IgD-negative memory B cell (primary cell): ENCODE data around the gene SPATS2. TPM values are rescaled to one million over a fixed set of nuclear protein-coding genes. Genes with fewer than 3 reads are reported as not detected.
"Not testable (repeated sequence)": the region's sequence is repeated elsewhere in the genome, so short reads cannot be mapped to it uniquely, and the experiment has no call there.

ENCODE experiments used
- H3K27ac Mint-ChIP-seq, 3 donors: one replicate each; pipeline ENCODE4 v1.8.0; 2020 to 2022; ENCODE audit warnings: mild to moderate bottlenecking in 3 of 3, mixed read lengths in 3 of 3, moderate library complexity in 1 of 3
- H3K27me3 Mint-ChIP-seq: one replicate; pipeline ENCODE4 v1.8.0; 2021; ENCODE audit warnings: mixed read lengths
- H3K36me3 Mint-ChIP-seq: one replicate; pipeline ENCODE4 v1.8.0; 2020; ENCODE audit warnings: mild to moderate bottlenecking, mixed read lengths
- H3K4me1 Mint-ChIP-seq, 3 donors: one replicate each; pipeline ENCODE4 v1.8.0; 2020 to 2022; ENCODE audit warnings: mixed read lengths in 3 of 3, mild to moderate bottlenecking in 1 of 3
- H3K4me3 Mint-ChIP-seq, 4 donors: one replicate each; pipeline ENCODE4 v1.8.0; 2020 to 2022; ENCODE audit warnings: mild to moderate bottlenecking in 4 of 4, mixed read lengths in 4 of 4, moderate library complexity in 3 of 4
- H3K9me3 Mint-ChIP-seq, 3 donors: one replicate each; pipeline ENCODE4 v1.8.0; 2020 to 2021; ENCODE audit warnings: mixed read lengths in 3 of 3, mild to moderate bottlenecking in 1 of 3
- polyA plus RNA-seq: library from polyadenylated mRNA; unstranded; fragments of 300-500 nt; fragmentation: Illumina TruSeq; gene quantifications from one replicate; pipeline ENCODE4 v1.2.3, GENCODE V29; 2021

Gene SPATS2
- polyA plus RNA-seq, 1 donor from 2014 or later = 19.3 TPM

- H3K4me3 Mint-ChIP-seq, H3K27ac Mint-ChIP-seq, H3K9me3 Mint-ChIP-seq, H3K36me3 Mint-ChIP-seq, H3K27me3 Mint-ChIP-seq: not testable (repeated sequence)
- peaks cover 5 to 14% (median 12%) of the 10 kb centered on the region in 3 donors for H3K4me1 Mint-ChIP-seq
Measured at GRCh38 chr12:49534122-49534521, 166.9 kb downstream of the SPATS2 start.

GRCh38 chr12:49534731-49535278, 167.5 kb downstream of the SPATS2 start:
- H3K27me3 Mint-ChIP-seq = peaks cover 8% of the 10 kb centered on the region
- H3K36me3 Mint-ChIP-seq = no peaks in the 10 kb centered on the region
- H3K4me3 Mint-ChIP-seq = peak overlapping the region in 1 of 4 donors; percentile 40
- H3K4me1 Mint-ChIP-seq = peaks cover 5 to 14% (median 10%) of the 10 kb centered on the region in 3 donors
- H3K27ac Mint-ChIP-seq = no peak overlapping the region
- H3K9me3 Mint-ChIP-seq = no peaks in the 10 kb centered on the region

- H3K9me3 Mint-ChIP-seq = no peaks in the 10 kb centered on the region
- H3K27ac Mint-ChIP-seq = peak overlapping the region in 1 of 3 donors; percentile 45
- peaks cover 11% of the 10 kb centered on the region for H3K27me3 Mint-ChIP-seq
- no peaks in the 10 kb centered on the region for H3K36me3 Mint-ChIP-seq
- H3K4me1 Mint-ChIP-seq = peaks cover 5 to 18% (median 17%) of the 10 kb centered on the region in 3 donors
- peak overlapping the region in 1 of 4 donors; percentile 52 for H3K4me3 Mint-ChIP-seq
Measured at GRCh38 chr12:49535921-49536525, 168.8 kb downstream of the SPATS2 start.

GRCh38 chr12:49536526-49537071, 169.3 kb downstream of the SPATS2 start:
- peaks cover 7 to 18% (median 17%) of the 10 kb centered on the region in 3 donors for H3K4me1 Mint-ChIP-seq
- H3K4me3 Mint-ChIP-seq = peak overlapping the region in 3 of 4 donors; percentile 86 to 93 (median 87)
- H3K27me3 Mint-ChIP-seq = peaks cover 11% of the 10 kb centered on the region
- peak overlapping the region; percentile 45 to 83 (median 75) for H3K27ac Mint-ChIP-seq
- H3K36me3 Mint-ChIP-seq = no peaks in the 10 kb centered on the region
- H3K9me3 Mint-ChIP-seq = no peaks in the 10 kb centered on the region

GRCh38 chr12:49537231-49537751, 170.0 kb downstream of the SPATS2 start:
- H3K36me3 Mint-ChIP-seq = no peaks in the 10 kb centered on the region
- peaks cover 11% of the 10 kb centered on the region for H3K27me3 Mint-ChIP-seq
- no peaks in the 10 kb centered on the region for H3K9me3 Mint-ChIP-seq
- peaks cover 12 to 22% (median 18%) of the 10 kb centered on the region in 3 donors for H3K4me1 Mint-ChIP-seq
- H3K4me3 Mint-ChIP-seq = peak overlapping the region; percentile 81 to 93 (median 86)
- peak overlapping the region in 2 of 3 donors; percentile 63 to 83 for H3K27ac Mint-ChIP-seq

- Mint-ChIP-seq H3K4me1 (peaks cover 12 to 22% (median 20%) of the 10 kb centered on the region in 3 donors), H3K9me3 (no peaks in the 10 kb centered on the region), H3K4me3 (peak overlapping the region; percentile 81 to 94 (median 90)), H3K27ac (peak overlapping the region in 1 of 3 donors; percentile 83), H3K27me3 (peaks cover 11% of the 10 kb centered on the region), H3K36me3 (no peaks in the 10 kb centered on the region)
Measured at GRCh38 chr12:49537752-49538509, 170.7 kb downstream of the SPATS2 start.

GRCh38 chr12:49538510-49539403, 171.5 kb downstream of the SPATS2 start, which contains the start of gene KCNH3:
TSS of gene KCNH3 (plus strand) at chr12:49539030. CDS start at chr12:49539417, 387 bp downstream.
- Mint-ChIP-seq H3K36me3 (no peaks in the 10 kb centered on the region), H3K27ac (peak within 1 kb of the TSS in 2 of 3 donors; percentile 10 to 83), H3K4me1 (peaks cover 12 to 22% (median 20%) of the 10 kb centered on the region in 3 donors), H3K9me3 (no peaks in the 10 kb centered on the region), H3K27me3 (peaks cover 13% of the 10 kb centered on the region), H3K4me3 (peak within 1 kb of the TSS; percentile 76 to 94 (median 90))

GRCh38 chr12:49539406-49540228, 172.4 kb downstream of the SPATS2 start:
- H3K27me3 Mint-ChIP-seq = peaks cover 13% of the 10 kb centered on the region

GRCh38 chr12:49540229-49541139, 173.2 kb downstream of the SPATS2 start:
- Mint-ChIP-seq H3K36me3 (no peaks in the 10 kb centered on the region), H3K4me1 (peaks cover 12 to 23% (median 22%) of the 10 kb centered on the region in 3 donors), H3K27me3 (peaks cover 11% of the 10 kb centered on the region), H3K4me3 (peak overlapping the region; percentile 43 to 82 (median 60)), H3K9me3 (no peaks in the 10 kb centered on the region), H3K27ac (peak overlapping the region in 1 of 3 donors; percentile 15)

More at GRCh38 chr12:49539406-49540228, 172.4 kb downstream of the SPATS2 start:
- Mint-ChIP-seq H3K4me1 (peaks cover 12 to 22% (median 20%) of the 10 kb centered on the region in 3 donors), H3K36me3 (no peaks in the 10 kb centered on the region), H3K4me3 (peak overlapping the region; percentile 58 to 88 (median 76)), H3K9me3 (no peaks in the 10 kb centered on the region), H3K27ac (peak overlapping the region in 2 of 3 donors; percentile 10 to 77)

GRCh38 chr12:49541140-49541861, 174.0 kb downstream of the SPATS2 start:
- Mint-ChIP-seq H3K27ac (no peak overlapping the region), H3K27me3 (peaks cover 13% of the 10 kb centered on the region), H3K4me3 (peak overlapping the region; percentile 4 to 74 (median 49)), H3K36me3 (no peaks in the 10 kb centered on the region), H3K4me1 (peaks cover 12 to 23% (median 22%) of the 10 kb centered on the region in 3 donors), H3K9me3 (no peaks in the 10 kb centered on the region)

- Mint-ChIP-seq H3K27me3 (peaks cover 19% of the 10 kb centered on the region), H3K27ac (peak overlapping the region in 1 of 3 donors; percentile 18), H3K4me1 (peaks cover 7 to 18% (median 17%) of the 10 kb centered on the region in 3 donors), H3K4me3 (peak overlapping the region in 3 of 4 donors; percentile 48 to 74 (median 50)), H3K9me3 (no peaks in the 10 kb centered on the region), H3K36me3 (no peaks in the 10 kb centered on the region)
Measured at GRCh38 chr12:49541911-49542505, 174.7 kb downstream of the SPATS2 start.
